GM12878 (cell line): ENCODE measurements around the gene SNED1. TPM values are rescaled to one million over a fixed set of nuclear protein-coding genes. Genes with fewer than 3 reads are reported as not detected.

Experiments
- ATAC-seq: fragments of 200-7000 bp; cut with Tn5 transposase; 3 replicates; pipeline ENCODE4 v1.9.1; 2020; ENCODE audit warnings: mild to moderate bottlenecking, moderate library complexity
- BruUV-seq: library from RNA; stranded (reverse); fragments of 400-500 nt; replicated peaks from 2 replicates; lab custom pipeline; 2021; lab: Mats Ljungman, UMichigan
- CTCF ChIA-PET: fragments of 300-600 bp; sonication (Branson Sonifier 250); formaldehyde crosslinking; extraction: SDS; loops from one replicate; lab custom pipeline; 2021; ENCODE audit warnings: inconsistent platforms; lab: Yijun Ruan, JAX
- POLR2A ChIA-PET: fragments of 350-600 bp; formaldehyde crosslinking; extraction: SDS; loops from one replicate; lab custom pipeline; 2021; ENCODE audit warnings: inconsistent platforms; lab: Charles Lee
- RAD21 ChIA-PET: fragments of 300-600 bp; sonication (Branson Sonifier 250); formaldehyde crosslinking; loops from one replicate; lab custom pipeline; 2023; ENCODE audit warnings: antibody characterized with exemption; ENCODE audit not compliant: unreplicated experiment; lab: Charles Lee
- SMC1A ChIA-PET: fragments of 300-600 bp; sonication (Branson Sonifier 250); formaldehyde crosslinking; loops from one replicate; lab custom pipeline; 2023; ENCODE audit not compliant: unreplicated experiment, uncharacterized antibody; lab: Charles Lee
- DNase-seq: peaks from one replicate; pipeline ENCODE4 v3.0.0-alpha.2; 2011; ENCODE audit warnings: low read depth, low spot score
- FAIRE-seq: peaks from 3 replicates; lab custom pipeline; 2011; peaks lifted over from hg19 to GRCh38; lab: Jason Lieb, UNC
- H2AFZ ChIP-seq: 2 replicates; pipeline ENCODE4 v1.6.0; 2011; ENCODE audit warnings: low read depth, low read length, control low read depth; ENCODE audit not compliant: control insufficient read depth
- H3K27ac ChIP-seq: 2 replicates; pipeline ENCODE4 v1.5.1; 2011; ENCODE audit warnings: control low read depth; ENCODE audit not compliant: control insufficient read depth, insufficient read depth
- H3K27me3 ChIP-seq, 2 experiments: replicated peaks in 1 of 2; 2 replicates each; pipeline versions ENCODE4 v1.6.0 to v1.6.1; 2011; ENCODE audit warnings: low read length in 1 of 2; ENCODE audit not compliant: control insufficient read depth in 2 of 2, insufficient read depth in 2 of 2
- H3K36me3 ChIP-seq, 2 experiments: 2 replicates each; pipeline ENCODE4 v1.5.1; 2011; ENCODE audit warnings: low read length in 1 of 2; ENCODE audit not compliant: control insufficient read depth in 2 of 2, insufficient read depth in 2 of 2
- H3K4me1 ChIP-seq: 2 replicates; pipeline ENCODE4 v1.6.1; 2011; ENCODE audit warnings: mild to moderate bottlenecking, low read length, moderate library complexity, mixed read lengths; ENCODE audit not compliant: control insufficient read depth, insufficient read depth
- H3K4me2 ChIP-seq: 2 replicates; pipeline ENCODE4 v1.6.0; 2011; ENCODE audit warnings: control low read depth; ENCODE audit not compliant: control insufficient read depth, insufficient read depth
- H3K4me3 ChIP-seq: fragments of 200-600 bp; sonication (generic); 2 replicates; pipeline ENCODE4 v1.5.1; 2016
- H3K79me2 ChIP-seq: 2 replicates; pipeline ENCODE4 v1.6.0; 2011; ENCODE audit warnings: low read length; ENCODE audit not compliant: control insufficient read depth, insufficient read depth
- H3K9ac ChIP-seq: 2 replicates; pipeline ENCODE4 v1.8.0; 2011; ENCODE audit warnings: low read length, control low read depth, mixed read lengths; ENCODE audit not compliant: control insufficient read depth, insufficient read depth
- H3K9me3 ChIP-seq: replicated peaks from 3 replicates; pipeline ENCODE4 v1.5.1; 2011; ENCODE audit warnings: mild to moderate bottlenecking, low read length; ENCODE audit not compliant: control insufficient read depth, insufficient read depth
- H4K20me1 ChIP-seq: 2 replicates; pipeline ENCODE4 v1.6.0; 2011; ENCODE audit not compliant: control insufficient read depth, insufficient read depth
- STAT3 ChIP-seq: IDR thresholded peaks from 2 replicates; pipeline ENCODE4 v1.6.1; 2011; ENCODE audit warnings: low read depth, low read length, improper control_type of control experiment
- SUZ12 ChIP-seq: fragments of 200-600 bp; sonication (generic); IDR thresholded peaks from one replicate; pipeline ENCODE4 v1.6.1; 2018; ENCODE audit warnings: antibody characterized with exemption, mild to moderate bottlenecking; ENCODE audit not compliant: unreplicated experiment
- USF1 ChIP-seq: IDR thresholded peaks from 2 replicates; pipeline ENCODE4 v1.6.1; 2011; ENCODE audit warnings: borderline replicate concordance, low read depth, mild to moderate bottlenecking, moderate library complexity, mixed read lengths, low read length; ENCODE audit not compliant: insufficient read depth; ENCODE audit errors: extremely low read length
- ZNF384 ChIP-seq: IDR thresholded peaks from 2 replicates; pipeline ENCODE4 v1.6.1; 2012; ENCODE audit warnings: low read depth, mild to moderate bottlenecking, low read length, improper control_type of control experiment, borderline replicate concordance
- ZNF622 ChIP-seq: fragments of 450-650 bp; IDR thresholded peaks from 2 replicates; pipeline ENCODE4 v1.6.1; 2017; ENCODE audit warnings: mild to moderate bottlenecking, inconsistent platforms
- WGBS: methylation state at CpG from one replicate; pipeline ENCODE4 v1.1.6; 2016; ENCODE audit warnings: low lambda C conversion rate; ENCODE audit not compliant: insufficient replicate concordance, insufficient coverage; ENCODE audit errors: missing lambda C conversion rate; 5-methylcytosine and 5-hydroxymethylcytosine counted together
- in situ Hi-C: fragments of 300-500 bp; cut with MboI; formaldehyde crosslinking; loops from 9 replicates; pipeline ENCODE4 v1.14.3; 2018; ENCODE audit warnings: mixed read lengths
- intact Hi-C: fragments of 100-400 bp; cut with micrococcal nuclease; formaldehyde crosslinking; loops from one replicate; pipeline ENCODE4 v1.14.2; 2022; ENCODE audit not compliant: unreplicated experiment
- polyA plus RNA-seq, 11 experiments: library from polyadenylated mRNA; depleted of rRNA in 4 of 11; unstranded in 6 of 11; stranded (reverse) in 5 of 11; fragments of >200 nt; fragmentation: Nextera tagmentation in 4 of 11; fragmentation: Illumina TruSeq in 1 of 11; extraction: Ambion mirVana in 4 of 11; extraction: Trizol in 1 of 11; gene quantifications; 1 replicate in 1 of 11; 2 replicates in 10 of 11; pipeline versions ENCODE4 v1.2.1 to v1.2.3, GENCODE V29; 2011 to 2016; ENCODE audit warnings: inconsistent platforms in 2 of 11, missing spikeins in 2 of 11, low read depth in 1 of 11
- total RNA-seq, 4 experiments: library from RNA; depleted of rRNA in 3 of 4; stranded (reverse); fragments of >200 nt in 3 of 4; fragmentation: Illumina TruSeq in 1 of 4; extraction: Trizol in 1 of 4; gene quantifications; 2 replicates each; pipeline versions ENCODE4 v1.2.1 to v1.2.3, GENCODE V29; 2013 to 2021

Gene SNED1
- total and polyA plus RNA-seq, 10 of the 15 experiments (the other 5 are each of a cell fraction or from before 2014, with no cell fraction given) = 0.05 to 8.4 (median 3.0) TPM

- Histone ChIP-seq H3K27ac (no peak overlapping the region), H3K4me3 (no peak overlapping the region), H3K79me2 (no peaks in the 10 kb centered on the region), H3K9me3 (peaks cover 5% of the 10 kb centered on the region), H3K36me3 (no peaks in the 10 kb centered on the region), H2AFZ (no peak overlapping the region), H3K4me2 (no peak overlapping the region)
- RAD21 ChIA-PET = no interaction called here
- POLR2A ChIA-PET = no interaction called here
- intact Hi-C loops = no loop called here
- SMC1A ChIA-PET = no interaction called here
- DNase-seq = no peak
- in situ Hi-C loops = no loop called here
- TF ChIP-seq STAT3 (no peak), USF1 (no peak), ZNF384 (no peak), SUZ12 (peak; percentile 79), ZNF622 (no peak)
- TF ChIP-seq, all 136 proteins: peak for 1
- 28% methylated on average over 43 of the region's 71 CpGs for WGBS
- CTCF ChIA-PET = no interaction called here
- Histone ChIP-seq H3K27me3 (peaks cover 1 to 7% of the 10 kb centered on the region in 2 experiments; a peak in 3 of 4 replicates), H3K9ac (no peak overlapping the region), H4K20me1 (no peaks in the 10 kb centered on the region), H3K4me1 (no peaks in the 10 kb centered on the region)
- FAIRE-seq = no peak
- no TSS peak for BruUV-seq
- no peak for ATAC-seq
Observed at GRCh38 chr2:240998995-240999791, 775 bp downstream of the SNED1 start.
